ENCODE data around the gene STRADA. TPM values are rescaled to one million over a fixed set of nuclear protein-coding genes. Genes with fewer than 3 reads are reported as not detected.

Gene STRADA
- total and polyA plus RNA-seq, 2 of the 8 experiments (the other 6 are each of a cell fraction or from before 2014, with no cell fraction given), result 35.6 to 43.3 TPM

GRCh38 chr17:63653050-63653449, 88.5 kb downstream of the STRADA start:
- H3K14ac ChIP-seq (ENCODE audit: insufficient read length), result no peak overlapping the region
- no peak for FAIRE-seq
- CTCF ChIA-PET (ENCODE audit: partially characterized antibody), result interaction anchor here (0.8 to 1.4 kb wide), 2 partner anchors 26 to 38 kb away, joined by 3 to 4 read pairs; no protein-coding TSS in a partner anchor
- H2BK12ac ChIP-seq (ENCODE audit: low read depth, low read length), result no peak overlapping the region
- no peak overlapping the region for H2BK5ac ChIP-seq (ENCODE audit: low read depth, low read length)
- H3K23me2 ChIP-seq (ENCODE audit: low read depth, low read length), result no peaks in the 10 kb centered on the region
- no peak overlapping the region for H4K5ac ChIP-seq (ENCODE audit: insufficient read length, low read depth, low read length)
- DNase-seq (ENCODE audit: low read depth in 1 of 2, low spot score in 2 of 2), result no peak
- H3K9me3 ChIP-seq (ENCODE audit: insufficient read depth in 2 of 2, low read depth in 1 of 2, low read length in 1 of 2), result no peaks in the 10 kb centered on the region
- H3K4ac ChIP-seq (replicated peaks; ENCODE audit: insufficient read length, low read depth, low read length), result no peak overlapping the region
- no peak overlapping the region for H3K18ac ChIP-seq (ENCODE audit: extremely low read depth, low read length)
- no peak overlapping the region for H3K23ac ChIP-seq (ENCODE audit: insufficient read length)
- no peak overlapping the region for H2AFZ ChIP-seq (ENCODE audit: low read length)
- no peaks in the 10 kb centered on the region; the same call in 1 of the 2 replicates for H3K79me1 ChIP-seq (ENCODE audit: low read depth, low read length)
- H3K4me2 ChIP-seq (ENCODE audit: insufficient read depth in 1 of 2, low read depth in 2 of 2, low read length in 2 of 2), result no peak overlapping the region
- H4K20me1 ChIP-seq (replicated peaks in 1 of 2; ENCODE audit: control insufficient read depth in 1 of 2, insufficient read depth in 2 of 2, low read length in 2 of 2), result no peaks in the 10 kb centered on the region
- no peaks in the 10 kb centered on the region for H3K27me3 ChIP-seq (replicated peaks in 1 of 4; ENCODE audit: control insufficient read depth in 3 of 4, extremely low read depth in 1 of 4, insufficient read depth in 3 of 4, low read length in 3 of 4)
- POLR2A ChIA-PET (ENCODE audit: partially characterized antibody), result interaction anchor here (0.5 kb wide), 1 partner anchor 980 kb away, joined by 3 read pairs; no protein-coding TSS in a partner anchor
- no peaks in the 10 kb centered on the region for H3K79me2 ChIP-seq (ENCODE audit: control insufficient read depth in 1 of 2, insufficient read depth in 2 of 2, low read length in 2 of 2)
- TF ChIP-seq ZNF274 (IDR thresholded peaks at IDR 0.05; ENCODE audit: borderline replicate concordance, extremely low read depth, low read length), result no peak
- no peak for TF ChIP-seq TCF12 (IDR thresholded peaks at IDR 0.05; ENCODE audit: low read depth, low read length)
- no peak for TF ChIP-seq BCL11A (IDR thresholded peaks at IDR 0.05; ENCODE audit: low read depth in 2 of 2, low read length in 2 of 2)
- no peak for TF ChIP-seq EP300 (IDR thresholded peaks at IDR 0.05; ENCODE audit: borderline replicate concordance in 1 of 2, low read depth in 2 of 2, low read length in 2 of 2)
- TF ChIP-seq SAP30 (IDR thresholded peaks at IDR 0.05; ENCODE audit: insufficient read depth, insufficient replicate concordance, low read length), result no peak
- TF ChIP-seq CREB1 (IDR thresholded peaks at IDR 0.05), result no peak
- TF ChIP-seq PHF8 (conservative IDR thresholded peaks at IDR 0.05; ENCODE audit: low read depth, low read length), result no peak
- TF ChIP-seq MAFK (IDR thresholded peaks at IDR 0.05; ENCODE audit: low read depth, low read length), result no peak
- TF ChIP-seq SP1 (IDR thresholded peaks at IDR 0.05; ENCODE audit: low read depth, low read length), result no peak
- TF ChIP-seq GTF2F1 (IDR thresholded peaks at IDR 0.05; ENCODE audit: borderline replicate concordance, low read depth, low read length), result no peak
- H3K27ac ChIP-seq (ENCODE audit: low read depth, low read length), result no peak overlapping the region
- peaks cover 0 to 12% (median 6%) of the 10 kb centered on the region in 4 experiments; a peak in 6 of 8 replicates for H3K36me3 ChIP-seq (ENCODE audit: control insufficient read depth in 2 of 4, insufficient read depth in 4 of 4, low read length in 3 of 4)
- H3K9ac ChIP-seq (replicated peaks in 1 of 4; ENCODE audit: extremely low read depth in 1 of 4, low read depth in 3 of 4, low read length in 3 of 4), result no peak overlapping the region
- H2AK5ac ChIP-seq (ENCODE audit: low read depth, low read length), result no peak overlapping the region
- H2BK20ac ChIP-seq (ENCODE audit: low read length), result no peak overlapping the region
- no peak overlapping the region for H2BK120ac ChIP-seq (replicated peaks; ENCODE audit: low read depth, low read length)
- no peak overlapping the region for H3K4me3 ChIP-seq (ENCODE audit: extremely low read depth in 1 of 4, insufficient read depth in 2 of 4, low read depth in 3 of 4, low read length in 4 of 4)
- H4K91ac ChIP-seq (replicated peaks; ENCODE audit: insufficient read length, low read length), result no peak overlapping the region
- no peak overlapping the region for H4K8ac ChIP-seq (ENCODE audit: extremely low read depth, insufficient read depth, low read length)
- H3K4me1 ChIP-seq (replicated peaks in 1 of 4; ENCODE audit: control insufficient read depth in 3 of 4, insufficient read depth in 4 of 4, low read length in 3 of 4), result peaks cover 0 to 2% (median under 1%) of the 10 kb centered on the region in 4 experiments; a peak in 1 of 7 replicates
- 94% methylated on average over 2 of the region's 2 CpGs; no CpG with 5 or more reads in 1 of the 2 experiments for whole genome bisulfite sequencing, 2 experiments (ENCODE audit: extremely low coverage in 1 of 2, insufficient coverage in 1 of 2, insufficient read length in 1 of 2, insufficient replicate concordance in 2 of 2, low coverage in 1 of 2, low lambda C conversion rate in 2 of 2, missing lambda C conversion rate in 1 of 2)
- H2BK15ac ChIP-seq (ENCODE audit: low read length), result no peak overlapping the region
- no peak overlapping the region for H3K56ac ChIP-seq (replicated peaks; ENCODE audit: insufficient read length, low read depth, low read length)

Data from H1 (cell line).